DMS 273 treated with DMSO at 0.1 percent for 48 hours (cell line): ENCODE data around the gene ITGB4.

Source experiments
- DNase-seq: peaks from one replicate; lab custom pipeline; 2025; lab: John Stamatoyannopoulos, UW

The ITGB4 gene

GRCh38 chr17:75697651-75698291, 23.5 kb upstream of the ITGB4 start:
- no peak for DNase-seq

- DNase-seq: no peak
Observed at GRCh38 chr17:75698659-75699058, 22.6 kb upstream of the ITGB4 start.

- DNase-seq: no peak
Observed at GRCh38 chr17:75701288-75701687, 20.0 kb upstream of the ITGB4 start.

GRCh38 chr17:75703191-75703590, 18.1 kb upstream of the ITGB4 start:
- no peak for DNase-seq

GRCh38 chr17:75703591-75703990, 17.7 kb upstream of the ITGB4 start:
- no peak for DNase-seq

- no peak for DNase-seq
Observed at GRCh38 chr17:75704963-75705875, 16.0 kb upstream of the ITGB4 start.

GRCh38 chr17:75706042-75706728, 15.1 kb upstream of the ITGB4 start:
- DNase-seq: no peak

GRCh38 chr17:75707079-75707571, 14.1 kb upstream of the ITGB4 start:
- DNase-seq: no peak

GRCh38 chr17:75712446-75712845, 8.8 kb upstream of the ITGB4 start:
- no peak for DNase-seq

- DNase-seq: no peak
Observed at GRCh38 chr17:75719732-75720131, 1.5 kb upstream of the ITGB4 start.

- no peak for DNase-seq
Observed at GRCh38 chr17:75721463-75722011, 278 bp downstream of the ITGB4 start.

GRCh38 chr17:75722076-75722475, 817 bp downstream of the ITGB4 start:
- no peak for DNase-seq

- DNase-seq: no peak
Observed at GRCh38 chr17:75722542-75723095, 1.4 kb downstream of the ITGB4 start.

GRCh38 chr17:75723171-75723930, 2.1 kb downstream of the ITGB4 start:
- no peak for DNase-seq

GRCh38 chr17:75724016-75725003, 3.1 kb downstream of the ITGB4 start:
- DNase-seq: no peak

- DNase-seq: no peak
Observed at GRCh38 chr17:75725504-75725903, 4.2 kb downstream of the ITGB4 start.

- no peak for DNase-seq
Observed at GRCh38 chr17:75727391-75727790, 6.1 kb downstream of the ITGB4 start.

GRCh38 chr17:75729351-75729750, 8.1 kb downstream of the ITGB4 start:
- no peak for DNase-seq

- DNase-seq: no peak
Observed at GRCh38 chr17:75730065-75730464, 8.8 kb downstream of the ITGB4 start.
